GM18505 (cell line): Measurements from ENCODE around the gene CCNE1.
"Not testable (repeated sequence)": the region's sequence is repeated elsewhere in the genome, so short reads cannot be mapped to it uniquely, and the experiment has no call there.

Source experiments
- ATAC-seq: cut with Tn5 transposase; IDR thresholded peaks from one replicate; pipeline ENCODE4 v1.9.1; 2021; ENCODE audit not compliant: unreplicated experiment
- POLR2A ChIP-seq: IDR thresholded peaks from 4 replicates; pipeline ENCODE4 v1.6.1; 2011; ENCODE audit warnings: borderline replicate concordance; ENCODE audit not compliant: insufficient read depth, insufficient read length; ENCODE audit errors: extremely low read depth

Gene CCNE1

DNA sequence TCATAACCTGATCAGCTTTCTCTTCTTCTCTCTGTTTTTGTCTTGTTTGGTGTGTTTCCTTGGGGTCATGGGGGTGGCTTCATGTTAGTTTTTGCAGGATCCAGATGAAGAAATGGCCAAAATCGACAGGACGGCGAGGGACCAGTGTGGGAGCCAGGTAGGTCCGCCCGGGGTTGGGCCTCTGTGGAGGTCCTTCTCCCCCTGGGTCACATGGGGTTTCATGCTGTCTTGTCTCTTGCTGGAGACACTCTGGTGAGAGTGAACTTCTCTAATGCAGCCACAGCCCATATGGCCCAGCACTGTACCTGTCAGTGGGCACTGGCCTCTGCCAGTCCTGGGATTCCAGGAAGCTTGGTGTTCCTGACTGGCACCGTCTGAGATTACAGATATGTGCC is 1.1 kb downstream of the CCNE1 start:
- ATAC-seq = no peak
- no peak for TF ChIP-seq POLR2A

DNA sequence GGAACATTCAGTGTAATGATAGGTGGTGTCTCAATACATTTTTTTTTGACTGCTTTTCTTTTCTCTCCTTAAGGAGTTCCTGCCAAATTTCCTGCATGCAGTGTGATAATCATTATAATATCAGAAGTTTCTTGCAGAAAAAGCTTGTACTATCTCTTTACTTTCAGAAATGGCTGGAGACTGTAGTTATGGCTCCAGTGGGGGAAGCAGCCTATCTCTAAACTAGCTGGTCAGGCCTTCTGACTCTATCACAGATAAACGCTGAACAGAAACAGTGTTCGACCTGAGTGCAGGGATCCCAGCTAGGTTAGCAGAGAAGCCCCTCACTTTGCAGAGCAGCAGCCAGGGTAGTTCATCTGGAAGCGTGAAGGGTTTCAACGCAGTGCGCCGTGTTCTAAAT is 1.9 kb downstream of the CCNE1 start:
- no peak for TF ChIP-seq POLR2A
- ATAC-seq = no peak

DNA sequence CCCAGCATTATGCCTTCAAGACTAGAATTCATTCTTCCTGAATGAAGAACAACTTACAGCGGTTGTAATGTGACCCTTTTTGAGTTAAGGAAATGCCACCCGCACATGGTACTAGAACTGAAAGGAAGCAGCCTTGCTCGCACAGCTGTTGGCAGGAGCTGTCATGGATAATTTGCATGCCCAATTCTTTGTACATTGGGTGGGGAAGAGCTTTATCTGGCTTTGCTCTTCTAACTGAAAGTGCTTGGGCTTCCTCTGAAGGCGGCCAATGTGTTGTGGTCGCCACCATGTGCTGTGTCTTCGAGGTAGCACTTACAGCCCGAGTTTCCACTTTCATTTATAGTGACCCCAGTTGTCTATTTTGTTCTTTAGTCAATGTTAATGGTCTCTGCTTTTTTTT is 3.4 kb downstream of the CCNE1 start:
- TF ChIP-seq POLR2A = no peak
- ATAC-seq = no peak

DNA sequence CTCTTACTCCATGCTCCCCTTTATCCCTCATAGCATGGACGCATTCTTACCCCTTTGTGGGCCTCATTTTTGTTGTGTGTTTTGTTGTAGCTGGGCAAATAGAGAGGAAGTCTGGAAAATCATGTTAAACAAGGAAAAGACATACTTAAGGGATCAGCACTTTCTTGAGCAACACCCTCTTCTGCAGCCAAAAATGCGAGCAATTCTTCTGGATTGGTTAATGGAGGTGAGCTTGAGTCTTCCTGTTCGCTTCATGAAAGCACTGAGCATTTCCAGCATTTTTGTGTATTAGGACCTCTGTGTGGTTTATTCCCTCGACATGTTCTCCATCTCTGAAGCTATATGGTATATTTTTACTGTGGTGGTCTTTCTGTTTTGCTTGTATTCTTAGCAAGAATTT is 5.5 kb downstream of the CCNE1 start:
- no peak for ATAC-seq
- TF ChIP-seq POLR2A = no peak

DNA sequence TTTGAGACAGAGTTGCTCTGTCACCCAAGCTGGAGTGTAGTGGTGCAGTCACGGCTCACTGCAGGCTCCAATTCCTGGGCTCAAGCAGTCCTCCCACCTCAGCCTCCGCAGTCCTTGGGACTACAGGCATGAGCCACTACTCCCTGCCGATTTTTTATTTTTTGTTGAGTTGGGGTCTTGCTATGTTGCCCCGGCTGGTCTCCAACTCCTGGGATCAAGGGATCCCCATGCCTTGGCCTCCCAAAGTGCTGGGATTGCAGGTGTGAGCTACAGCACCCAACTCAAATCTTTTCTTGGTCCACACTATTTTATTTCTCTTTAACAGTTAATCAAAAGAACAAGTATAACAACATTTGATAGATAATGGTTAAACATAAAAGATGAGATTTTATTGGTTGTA is 7.5 kb downstream of the CCNE1 start:
- no peak for TF ChIP-seq POLR2A
- no peak for ATAC-seq

DNA sequence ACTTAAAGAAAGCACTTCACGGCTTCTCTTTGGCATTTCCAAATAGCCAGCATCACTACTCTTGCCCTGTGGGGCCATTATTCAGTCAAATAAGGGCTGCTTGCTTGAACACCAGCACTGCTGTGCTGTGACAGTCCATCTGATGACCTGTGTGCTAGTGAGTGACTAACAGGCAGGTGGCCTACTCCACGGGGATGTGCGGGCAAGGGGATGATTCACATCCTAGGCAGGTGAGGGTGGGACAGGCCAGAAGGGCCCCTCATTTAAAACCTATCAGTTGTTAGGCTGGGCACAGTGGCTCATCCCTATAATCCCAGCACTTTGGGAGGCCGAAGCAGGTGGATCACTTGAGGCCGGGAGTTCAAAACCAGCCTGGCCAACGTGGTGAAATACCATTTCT is 8.2 kb downstream of the CCNE1 start:
- ATAC-seq = no peak
- TF ChIP-seq POLR2A = no peak

DNA sequence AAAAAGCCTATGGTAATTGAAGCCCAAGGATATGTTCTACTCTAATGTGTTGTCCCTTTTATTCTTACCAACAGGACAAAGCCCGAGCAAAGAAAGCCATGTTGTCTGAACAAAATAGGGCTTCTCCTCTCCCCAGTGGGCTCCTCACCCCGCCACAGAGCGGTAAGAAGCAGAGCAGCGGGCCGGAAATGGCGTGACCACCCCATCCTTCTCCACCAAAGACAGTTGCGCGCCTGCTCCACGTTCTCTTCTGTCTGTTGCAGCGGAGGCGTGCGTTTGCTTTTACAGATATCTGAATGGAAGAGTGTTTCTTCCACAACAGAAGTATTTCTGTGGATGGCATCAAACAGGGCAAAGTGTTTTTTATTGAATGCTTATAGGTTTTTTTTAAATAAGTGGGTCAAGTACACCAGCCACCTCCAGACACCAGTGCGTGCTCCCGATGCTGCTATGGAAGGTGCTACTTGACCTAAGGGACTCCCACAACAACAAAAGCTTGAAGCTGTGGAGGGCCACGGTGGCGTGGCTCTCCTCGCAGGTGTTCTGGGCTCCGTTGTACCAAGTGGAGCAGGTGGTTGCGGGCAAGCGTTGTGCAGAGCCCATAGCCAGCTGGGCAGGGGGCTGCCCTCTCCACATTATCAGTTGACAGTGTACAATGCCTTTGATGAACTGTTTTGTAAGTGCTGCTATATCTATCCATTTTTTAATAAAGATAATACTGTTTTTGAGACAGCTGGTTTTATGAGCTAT is 12.0 kb downstream of the CCNE1 start:
- no peak for TF ChIP-seq POLR2A
- no peak for ATAC-seq

DNA sequence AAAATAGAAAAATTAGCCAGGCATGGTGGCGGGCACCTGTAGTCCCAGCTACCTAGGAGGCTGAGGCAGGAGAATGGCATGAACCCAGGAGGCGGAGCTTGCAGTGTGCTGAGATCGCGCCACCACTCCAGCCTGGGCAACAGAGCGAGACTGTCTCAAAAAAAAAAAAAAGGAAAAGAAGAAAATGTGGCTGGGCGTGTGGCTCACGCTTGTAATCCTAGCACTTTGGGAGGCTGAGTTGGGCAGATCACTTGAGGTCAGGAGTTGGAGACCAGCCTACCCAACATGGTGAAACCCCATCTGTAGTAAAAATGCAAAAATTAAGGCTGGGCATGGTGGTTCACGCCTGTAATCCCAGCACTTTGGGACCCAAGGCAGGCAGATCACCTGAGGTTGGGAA is 13.5 kb downstream of the CCNE1 start:
- ATAC-seq = not testable (repeated sequence)

DNA sequence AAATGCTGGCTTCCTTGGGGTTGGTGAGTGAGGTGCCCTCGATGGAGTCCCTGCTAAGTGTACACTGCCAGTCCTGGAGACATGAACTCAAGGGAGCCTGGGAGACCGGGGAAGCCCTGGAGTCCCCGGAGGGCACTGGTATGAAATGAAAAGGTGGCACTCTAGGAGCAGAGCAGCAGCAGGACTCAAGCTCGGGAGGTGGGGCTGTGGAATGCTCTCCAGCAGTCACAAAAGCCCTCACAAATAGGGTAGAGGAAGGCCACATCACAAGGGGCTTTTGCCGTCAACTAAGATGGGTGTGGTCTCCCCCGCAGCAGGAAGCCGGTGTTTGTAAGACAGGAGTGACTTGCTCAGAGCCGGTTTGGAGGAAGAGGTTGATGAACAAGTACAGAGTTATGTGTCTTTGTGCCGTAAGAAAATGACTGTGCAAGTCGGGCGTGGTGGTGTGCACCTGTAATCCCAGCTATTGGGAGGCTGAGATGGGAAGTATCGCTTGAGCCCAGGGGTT is 19.3 kb downstream of the CCNE1 start:
- ATAC-seq = no peak
- TF ChIP-seq POLR2A = no peak

DNA sequence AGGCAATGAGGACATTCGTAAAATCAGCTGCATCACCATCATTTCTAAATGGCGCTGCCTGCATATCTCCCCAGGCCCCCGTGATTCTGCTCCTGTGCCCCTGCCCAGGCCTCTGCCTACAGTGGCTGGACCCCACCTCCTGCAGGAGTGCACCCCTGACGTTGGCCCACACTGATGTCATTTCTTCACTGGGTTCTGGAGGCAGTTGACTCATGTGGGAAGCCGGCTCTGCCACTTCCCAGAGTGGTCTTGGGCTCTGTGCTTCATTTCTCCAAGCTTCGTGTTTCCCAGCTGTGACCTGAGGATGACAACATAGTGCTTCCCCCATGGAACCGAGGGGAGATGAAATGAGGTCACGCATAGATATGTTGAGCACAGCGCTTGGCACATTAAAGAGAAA is 19.9 kb downstream of the CCNE1 start:
- no peak for TF ChIP-seq POLR2A
- no peak for ATAC-seq

DNA sequence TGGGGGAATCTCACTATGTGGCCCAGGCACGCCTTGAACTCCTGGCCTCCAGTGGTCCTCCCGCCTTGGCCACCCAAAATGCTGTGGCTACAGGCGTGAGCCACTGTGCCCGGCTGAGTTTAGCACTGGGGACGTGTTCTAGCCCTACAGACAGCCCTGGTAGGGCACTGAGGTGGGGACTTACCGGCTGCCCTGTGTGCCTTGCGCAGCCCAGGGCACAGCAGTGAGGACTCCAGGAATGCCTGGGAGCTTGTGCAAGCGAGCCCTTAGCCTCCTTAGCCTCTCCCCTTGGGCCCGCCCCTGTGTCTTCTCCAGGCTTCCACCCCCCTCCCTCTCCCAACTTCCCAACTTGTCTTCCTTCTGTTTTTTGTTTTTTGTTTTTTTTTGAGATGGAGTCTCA is 21.0 kb downstream of the CCNE1 start:
- no peak for ATAC-seq
- no peak for TF ChIP-seq POLR2A

DNA sequence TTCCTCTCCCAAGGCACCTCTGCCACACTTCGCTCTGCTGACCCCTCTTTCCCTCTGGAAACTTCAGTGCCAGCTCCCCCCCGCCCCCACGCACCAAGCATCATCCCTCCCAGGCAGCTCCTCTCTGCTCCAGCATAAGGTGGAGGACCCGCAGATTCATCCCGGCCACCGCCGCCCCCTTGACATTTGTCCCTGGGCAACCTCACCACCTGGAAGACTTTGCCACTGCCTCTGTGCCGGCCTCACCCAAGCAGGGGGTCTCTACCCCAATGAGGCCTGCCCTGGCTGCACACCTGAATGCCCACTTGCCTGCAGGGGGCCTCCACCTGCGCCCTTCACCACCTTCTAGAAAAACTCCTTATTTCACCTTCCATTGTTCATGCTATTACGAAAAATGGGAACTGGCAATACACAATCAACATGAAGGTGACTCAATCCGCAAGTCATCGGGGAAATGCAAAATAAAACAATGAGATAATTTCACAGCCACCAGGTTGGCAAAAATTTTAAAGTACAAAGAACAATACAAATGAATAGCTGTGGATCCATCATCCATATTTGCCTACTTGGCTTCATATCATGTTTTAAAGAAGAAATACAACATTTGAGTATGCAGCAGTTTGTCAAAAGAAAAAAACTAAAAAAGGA is 21.9 kb downstream of the CCNE1 start:
- ATAC-seq = no peak
- no peak for TF ChIP-seq POLR2A

DNA sequence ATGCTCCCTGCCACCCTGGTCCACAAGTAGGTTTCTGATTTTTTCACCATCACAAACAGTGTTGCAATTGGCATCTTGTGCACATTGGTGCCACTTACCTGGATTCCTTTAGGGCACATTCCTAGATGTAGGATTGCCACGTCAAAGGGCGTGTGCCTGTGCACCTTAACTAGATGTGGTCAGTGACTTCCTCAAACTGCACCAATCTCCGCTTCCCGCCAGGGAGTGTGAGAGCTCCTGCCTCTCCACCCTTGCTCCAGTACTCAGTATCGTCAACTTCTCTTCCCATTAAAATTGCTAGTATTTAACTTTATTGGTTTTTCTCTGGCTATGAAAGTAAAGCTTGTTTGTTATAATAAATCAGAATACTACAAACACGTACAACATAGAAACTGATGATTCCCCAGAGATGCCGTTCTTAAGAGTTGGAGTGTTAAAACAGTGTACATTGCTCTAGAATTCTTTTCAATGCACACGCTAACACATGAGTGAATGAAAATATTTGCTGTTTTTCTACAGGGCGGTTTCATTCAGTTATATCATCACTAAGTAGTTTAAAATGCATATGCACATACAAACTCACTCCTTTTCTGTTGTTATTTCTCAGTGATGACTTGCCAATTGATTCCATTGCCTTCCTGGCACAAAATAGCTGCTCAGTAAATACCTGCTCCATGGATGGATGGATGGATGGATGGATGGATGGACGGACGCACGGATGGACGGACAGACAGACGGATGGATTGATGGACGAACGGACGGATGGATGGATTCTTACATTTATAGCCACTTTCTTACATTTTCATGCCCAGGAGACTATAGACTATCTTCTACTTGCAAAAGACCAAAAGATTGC is 23.4 kb downstream of the CCNE1 start:
- TF ChIP-seq POLR2A = no peak
- ATAC-seq = no peak
